Smooth muscle cell (in vitro differentiated cells): ENCODE results near the gene MYO5A. TPM values are rescaled to one million over a fixed set of nuclear protein-coding genes. Genes with fewer than 3 reads are reported as not detected.
"Not testable (repeated sequence)": the region's sequence is repeated elsewhere in the genome, so short reads cannot be mapped to it uniquely, and the experiment has no call there.

ENCODE experiments used
- DNase-seq: peaks from one replicate; lab custom pipeline; 2025; ENCODE audit not compliant: unreplicated experiment; lab: John Stamatoyannopoulos, UW
- H2AFZ ChIP-seq: fragments of 200-600 bp; sonication (generic); 2 replicates; pipeline ENCODE4 v1.6.0; 2016; ENCODE audit warnings: antibody characterized with exemption, low read depth, mild to moderate bottlenecking
- H3F3A ChIP-seq: fragments of 200-600 bp; sonication (generic); 2 replicates; pipeline ENCODE4 v1.6.0; 2017; ENCODE audit warnings: antibody characterized with exemption, low read depth
- H3K27ac ChIP-seq: fragments of 200-600 bp; sonication (generic); 2 replicates; pipeline ENCODE4 v1.5.1; 2016; ENCODE audit warnings: low read depth, mild to moderate bottlenecking
- H3K27me3 ChIP-seq: fragments of 200-600 bp; sonication (generic); 2 replicates; pipeline ENCODE4 v1.6.1; 2016; ENCODE audit warnings: low read depth, mild to moderate bottlenecking
- H3K36me3 ChIP-seq: fragments of 200-600 bp; sonication (generic); 2 replicates; pipeline ENCODE4 v1.5.1; 2016; ENCODE audit warnings: low read depth
- H3K4me1 ChIP-seq: fragments of 200-600 bp; sonication (generic); 2 replicates; pipeline ENCODE4 v1.5.1; 2016; ENCODE audit warnings: low read depth
- H3K4me2 ChIP-seq: fragments of 200-600 bp; sonication (generic); 2 replicates; pipeline ENCODE4 v1.6.0; 2016; ENCODE audit warnings: mild to moderate bottlenecking
- H3K4me3 ChIP-seq: fragments of 200-600 bp; sonication (generic); 2 replicates; pipeline ENCODE4 v1.5.1; 2016; ENCODE audit warnings: mild to moderate bottlenecking
- H3K79me2 ChIP-seq: fragments of 200-600 bp; sonication (generic); 2 replicates; pipeline ENCODE4 v1.6.0; 2016; ENCODE audit warnings: low read depth, mild to moderate bottlenecking
- H3K9ac ChIP-seq: fragments of 200-600 bp; sonication (generic); 2 replicates; pipeline ENCODE4 v1.6.0; 2016; ENCODE audit warnings: low read depth
- H3K9me3 ChIP-seq: fragments of 200-600 bp; sonication (generic); replicated peaks from 2 replicates; pipeline ENCODE4 v1.5.1; 2016; ENCODE audit warnings: low read depth
- H4K20me1 ChIP-seq: fragments of 200-600 bp; sonication (generic); 2 replicates; pipeline ENCODE4 v1.6.0; 2016; ENCODE audit warnings: low read depth
- WGBS: methylation state at CpG from one replicate; pipeline ENCODE4 v1.1.7; 2016; ENCODE audit warnings: low lambda C conversion rate; 5-methylcytosine and 5-hydroxymethylcytosine counted together
- polyA plus RNA-seq: library from polyadenylated mRNA; unstranded; fragments of >200 nt; fragmentation: Nextera tagmentation; extraction: Ambion mirVana; gene quantifications from 2 replicates; pipeline ENCODE4 v1.2.1, GENCODE V29; 2016
- total RNA-seq: library from RNA; depleted of rRNA; stranded (reverse); fragments of >200 nt; gene quantifications from 2 replicates; pipeline ENCODE4 v1.2.3, GENCODE V29; 2014
- TF ChIP-seq, protein P1 (sequence below): fragments of 200-600 bp; sonication (generic); IDR thresholded peaks from 2 replicates; pipeline ENCODE4 v1.5.1; 2017; ENCODE audit warnings: borderline replicate concordance, mild to moderate bottlenecking, antibody characterized with exemption; ENCODE audit not compliant: insufficient read depth, poor library complexity, severe bottlenecking

MYO5A gene
- total and polyA plus RNA-seq, 2 experiments from 2014 or later, result 29.4 to 68.8 TPM

DNA sequence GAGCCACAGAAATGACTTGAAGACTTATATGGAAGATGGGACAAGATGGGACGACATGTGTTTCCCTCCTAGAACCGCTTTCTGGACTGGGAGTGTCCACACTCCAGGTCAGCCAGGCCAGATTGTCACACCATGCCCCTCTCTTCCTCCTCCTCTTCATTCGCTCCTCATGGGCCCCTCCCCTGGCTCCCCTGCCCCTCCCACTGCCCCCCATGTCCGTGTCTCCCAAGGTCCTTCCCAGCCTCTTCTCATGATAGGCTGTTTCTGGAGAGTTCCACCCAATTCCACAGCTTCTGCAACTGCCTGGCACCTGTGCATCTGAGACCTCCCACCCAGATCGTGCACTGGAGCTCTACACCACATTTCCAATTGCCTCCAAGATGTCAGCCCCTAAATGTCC lies 239.7 kb downstream of the MYO5A start:
- no peak overlapping the region for H3K4me2 ChIP-seq
- H3K4me3 ChIP-seq, result no peak overlapping the region
- TF ChIP-seq, protein P1, sequence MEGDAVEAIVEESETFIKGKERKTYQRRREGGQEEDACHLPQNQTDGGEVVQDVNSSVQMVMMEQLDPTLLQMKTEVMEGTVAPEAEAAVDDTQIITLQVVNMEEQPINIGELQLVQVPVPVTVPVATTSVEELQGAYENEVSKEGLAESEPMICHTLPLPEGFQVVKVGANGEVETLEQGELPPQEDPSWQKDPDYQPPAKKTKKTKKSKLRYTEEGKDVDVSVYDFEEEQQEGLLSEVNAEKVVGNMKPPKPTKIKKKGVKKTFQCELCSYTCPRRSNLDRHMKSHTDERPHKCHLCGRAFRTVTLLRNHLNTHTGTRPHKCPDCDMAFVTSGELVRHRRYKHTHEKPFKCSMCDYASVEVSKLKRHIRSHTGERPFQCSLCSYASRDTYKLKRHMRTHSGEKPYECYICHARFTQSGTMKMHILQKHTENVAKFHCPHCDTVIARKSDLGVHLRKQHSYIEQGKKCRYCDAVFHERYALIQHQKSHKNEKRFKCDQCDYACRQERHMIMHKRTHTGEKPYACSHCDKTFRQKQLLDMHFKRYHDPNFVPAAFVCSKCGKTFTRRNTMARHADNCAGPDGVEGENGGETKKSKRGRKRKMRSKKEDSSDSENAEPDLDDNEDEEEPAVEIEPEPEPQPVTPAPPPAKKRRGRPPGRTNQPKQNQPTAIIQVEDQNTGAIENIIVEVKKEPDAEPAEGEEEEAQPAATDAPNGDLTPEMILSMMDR, result no peak
- H3K27ac ChIP-seq, result no peak overlapping the region
- peaks cover 20% of the 10 kb centered on the region for H3K27me3 ChIP-seq
- no peak overlapping the region for H2AFZ ChIP-seq
- no peaks in the 10 kb centered on the region for H3F3A ChIP-seq
- no peaks in the 10 kb centered on the region for H3K36me3 ChIP-seq
- no peak for DNase-seq
- H3K4me1 ChIP-seq, result no peaks in the 10 kb centered on the region
- H3K9me3 ChIP-seq, result no peaks in the 10 kb centered on the region
- WGBS, result 97% methylated on average over 5 of the region's 5 CpGs
- no peaks in the 10 kb centered on the region for H3K79me2 ChIP-seq
- H3K9ac ChIP-seq, result no peak overlapping the region
- no peaks in the 10 kb centered on the region for H4K20me1 ChIP-seq

DNA sequence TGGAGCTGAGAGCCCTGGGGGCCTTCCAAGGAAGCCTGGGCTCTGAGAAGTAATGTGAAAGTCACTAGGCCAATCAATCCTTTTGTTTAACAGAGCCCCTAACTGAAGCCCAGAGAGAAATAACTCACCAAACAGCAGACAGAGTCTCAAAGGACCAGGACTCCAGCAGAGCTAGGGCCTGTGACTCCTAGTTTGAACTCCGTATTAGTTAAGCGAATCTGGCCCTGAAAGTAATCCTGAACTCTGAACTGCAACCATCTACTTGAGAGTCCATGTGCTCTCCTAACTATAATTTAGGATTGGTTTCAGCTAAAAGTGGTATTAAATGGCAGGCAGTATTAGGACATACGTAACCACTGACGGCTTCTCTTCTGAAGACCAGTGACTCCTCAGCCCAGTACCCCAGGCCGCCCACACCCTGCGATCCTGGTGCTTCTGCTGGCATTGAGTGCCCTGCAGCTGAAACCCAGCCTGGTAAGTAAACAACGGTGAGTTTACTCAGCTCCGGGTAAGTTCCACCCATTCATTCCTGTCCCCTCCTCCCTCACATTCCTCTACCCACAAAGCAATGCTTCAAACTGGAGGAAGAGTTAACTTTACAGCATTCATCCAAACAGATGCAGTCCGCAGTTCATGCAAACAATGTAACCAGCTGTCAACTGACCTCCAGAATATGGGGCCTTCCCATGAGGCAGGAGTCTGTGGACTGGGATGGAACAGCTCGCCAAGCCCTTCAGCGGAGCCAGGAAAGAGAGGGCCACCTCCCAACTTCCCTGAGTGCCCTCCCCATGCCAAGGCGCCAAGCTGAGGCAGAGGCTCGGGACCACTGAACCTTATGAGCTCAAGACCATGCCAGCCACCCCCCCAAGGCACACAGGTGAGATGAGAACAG lies 240.4 kb downstream of the MYO5A start:
- WGBS, result 80% methylated on average over 13 of the region's 13 CpGs
- no peak overlapping the region for H3K27ac ChIP-seq
- H3F3A ChIP-seq, result no peaks in the 10 kb centered on the region
- H3K4me1 ChIP-seq, result no peaks in the 10 kb centered on the region
- no peak for DNase-seq
- H3K4me2 ChIP-seq, result no peak overlapping the region
- H4K20me1 ChIP-seq, result no peaks in the 10 kb centered on the region
- H3K9me3 ChIP-seq, result no peaks in the 10 kb centered on the region
- TF ChIP-seq, protein P1, result no peak
- no peaks in the 10 kb centered on the region for H3K36me3 ChIP-seq
- no peak overlapping the region for H3K9ac ChIP-seq
- H3K79me2 ChIP-seq, result no peaks in the 10 kb centered on the region
- no peak overlapping the region for H3K4me3 ChIP-seq
- no peak overlapping the region for H2AFZ ChIP-seq
- peaks cover 13% of the 10 kb centered on the region for H3K27me3 ChIP-seq

DNA sequence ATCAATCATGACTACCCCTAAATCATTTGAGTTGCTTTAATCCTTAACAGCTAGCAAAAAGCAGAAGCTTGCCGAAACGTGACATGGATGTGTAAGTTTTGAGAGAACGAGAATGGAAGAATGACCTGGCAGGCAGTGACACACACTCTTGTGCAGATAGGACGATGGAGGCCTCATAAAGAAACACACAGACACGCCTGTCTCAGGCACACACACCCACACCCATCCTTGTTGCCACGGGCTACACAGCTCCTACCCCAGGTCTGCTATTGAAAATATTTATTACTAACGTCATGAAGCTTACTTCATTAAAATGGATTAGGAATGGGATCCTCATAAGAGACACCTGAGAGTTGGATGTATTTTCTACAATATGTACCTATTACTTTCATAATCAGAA lies 241.6 kb downstream of the MYO5A start:
- TF ChIP-seq, protein P1, result no peak
- H3K4me3 ChIP-seq, result no peak overlapping the region
- no peaks in the 10 kb centered on the region for H3K4me1 ChIP-seq
- H3K79me2 ChIP-seq, result no peaks in the 10 kb centered on the region
- H3K27ac ChIP-seq, result no peak overlapping the region
- no peak for DNase-seq
- H3K9ac ChIP-seq, result no peak overlapping the region
- no peaks in the 10 kb centered on the region for H3K9me3 ChIP-seq
- H3K27me3 ChIP-seq, result peaks cover 2% of the 10 kb centered on the region
- H2AFZ ChIP-seq, result no peak overlapping the region
- no peaks in the 10 kb centered on the region for H3F3A ChIP-seq
- no peak overlapping the region for H3K4me2 ChIP-seq
- no peaks in the 10 kb centered on the region for H3K36me3 ChIP-seq
- no peaks in the 10 kb centered on the region for H4K20me1 ChIP-seq
- 88% methylated on average over 7 of the region's 7 CpGs for WGBS

- H4K20me1 ChIP-seq, H3K36me3 ChIP-seq, H3K9ac ChIP-seq, H2AFZ ChIP-seq, H3K27me3 ChIP-seq, H3K4me1 ChIP-seq, DNase-seq, H3K4me3 ChIP-seq, H3F3A ChIP-seq, H3K9me3 ChIP-seq, H3K27ac ChIP-seq, H3K79me2 ChIP-seq, H3K4me2 ChIP-seq: not testable (repeated sequence)
- WGBS, result 100% methylated on average over 5 of the region's 34 CpGs
These were observed 242.7 kb downstream of the MYO5A start for GRCh38 chr15:52285941-52286340.
